ENCODE measurements around the gene FHIT. TPM values are rescaled to one million over a fixed set of nuclear protein-coding genes. Genes with fewer than 3 reads are reported as not detected.

The FHIT gene
- total RNA-seq, 4 donors from 2014 or later = 0.72 to 5.2 (median 2.1) TPM

DNA sequence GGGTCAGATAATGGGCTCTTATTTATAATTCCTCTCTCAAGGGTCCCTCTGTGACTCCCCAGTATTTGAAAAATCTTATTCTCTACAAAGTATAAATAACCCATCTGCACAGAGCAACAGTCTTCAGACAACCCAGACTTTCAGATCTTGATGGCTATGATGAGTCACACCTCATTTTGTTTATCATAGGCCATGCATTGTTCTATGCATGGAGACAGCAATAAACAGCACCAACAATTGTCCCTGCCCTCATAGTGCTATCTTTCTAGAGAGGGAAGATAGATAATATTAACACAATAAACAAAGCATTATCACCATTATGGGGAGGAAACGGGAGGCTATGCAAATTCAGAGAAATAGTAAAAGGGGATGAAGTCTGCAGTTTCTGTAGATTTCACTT, 13.4 kb downstream of the FHIT start:
- no peak overlapping the region for H3K4me3 ChIP-seq
- ATAC-seq (no peak), DNase-seq (no peak)
- intact Hi-C loops (cut with DNase I; ENCODE audit: low total_unique reads) = no loop called here
- TF ChIP-seq POLR2A (IDR thresholded peaks at IDR 0.05) = no peak
- TF ChIP-seq, protein P1, sequence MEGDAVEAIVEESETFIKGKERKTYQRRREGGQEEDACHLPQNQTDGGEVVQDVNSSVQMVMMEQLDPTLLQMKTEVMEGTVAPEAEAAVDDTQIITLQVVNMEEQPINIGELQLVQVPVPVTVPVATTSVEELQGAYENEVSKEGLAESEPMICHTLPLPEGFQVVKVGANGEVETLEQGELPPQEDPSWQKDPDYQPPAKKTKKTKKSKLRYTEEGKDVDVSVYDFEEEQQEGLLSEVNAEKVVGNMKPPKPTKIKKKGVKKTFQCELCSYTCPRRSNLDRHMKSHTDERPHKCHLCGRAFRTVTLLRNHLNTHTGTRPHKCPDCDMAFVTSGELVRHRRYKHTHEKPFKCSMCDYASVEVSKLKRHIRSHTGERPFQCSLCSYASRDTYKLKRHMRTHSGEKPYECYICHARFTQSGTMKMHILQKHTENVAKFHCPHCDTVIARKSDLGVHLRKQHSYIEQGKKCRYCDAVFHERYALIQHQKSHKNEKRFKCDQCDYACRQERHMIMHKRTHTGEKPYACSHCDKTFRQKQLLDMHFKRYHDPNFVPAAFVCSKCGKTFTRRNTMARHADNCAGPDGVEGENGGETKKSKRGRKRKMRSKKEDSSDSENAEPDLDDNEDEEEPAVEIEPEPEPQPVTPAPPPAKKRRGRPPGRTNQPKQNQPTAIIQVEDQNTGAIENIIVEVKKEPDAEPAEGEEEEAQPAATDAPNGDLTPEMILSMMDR (IDR thresholded peaks at IDR 0.05 in 4 of 5, conservative IDR thresholded peaks at IDR 0.05 in 1 of 5) = no peak
- H3K27ac ChIP-seq = no peak overlapping the region
- H3K36me3 ChIP-seq = no peaks in the 10 kb centered on the region
- no peaks in the 10 kb centered on the region for H3K9me3 ChIP-seq
- no peaks in the 10 kb centered on the region for H3K27me3 ChIP-seq
- peaks cover 4 to 10% of the 10 kb centered on the region in 2 donors for H3K4me1 ChIP-seq
- in situ Hi-C loops (cut with MboI; ENCODE audit: low sequenced_read_pairs in 4 of 4) = no loop called here

GRCh38 chr3:61236556-61236955, 14.7 kb downstream of the FHIT start:
- Histone ChIP-seq H3K9me3 (no peaks in the 10 kb centered on the region), H3K36me3 (no peaks in the 10 kb centered on the region), H3K27me3 (no peaks in the 10 kb centered on the region), H3K4me3 (no peak overlapping the region), H3K27ac (no peak overlapping the region), H3K4me1 (peaks cover 4 to 10% of the 10 kb centered on the region in 2 donors)
- no peak for ATAC-seq
- TF ChIP-seq, protein P1 (IDR thresholded peaks at IDR 0.05 in 4 of 5, conservative IDR thresholded peaks at IDR 0.05 in 1 of 5) = no peak
- no peak for TF ChIP-seq POLR2A (IDR thresholded peaks at IDR 0.05)
- intact Hi-C loops (cut with DNase I; ENCODE audit: low total_unique reads) (no loop called here), in situ Hi-C loops (cut with MboI; ENCODE audit: low sequenced_read_pairs in 4 of 4) (no loop called here)
- DNase-seq = no peak

DNA sequence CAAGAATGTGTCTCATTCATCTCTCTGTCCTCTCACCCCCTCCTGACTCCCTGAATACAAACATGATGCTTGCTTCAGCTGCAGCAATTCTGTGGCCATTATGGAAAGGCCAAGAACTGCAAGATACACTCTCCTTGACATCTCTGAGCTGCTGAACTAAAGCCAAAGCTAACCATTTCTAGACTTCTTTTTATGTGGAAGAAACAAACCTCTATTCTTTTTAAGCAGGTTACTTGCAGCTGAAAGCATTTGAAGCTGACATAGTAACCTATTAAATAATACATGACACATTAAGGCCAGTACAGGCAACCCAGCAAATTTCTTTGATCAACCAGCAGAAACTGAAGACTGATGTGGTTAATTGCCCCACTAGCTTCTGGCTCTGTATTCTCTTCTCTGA, 17.5 kb downstream of the FHIT start:
- Histone ChIP-seq H3K4me1 (no peaks in the 10 kb centered on the region), H3K36me3 (no peaks in the 10 kb centered on the region), H3K27me3 (no peaks in the 10 kb centered on the region), H3K9me3 (no peaks in the 10 kb centered on the region), H3K27ac (no peak overlapping the region), H3K4me3 (no peak overlapping the region)
- ATAC-seq (no peak), DNase-seq (no peak)
- intact Hi-C loops (cut with DNase I; ENCODE audit: low total_unique reads) (no loop called here), in situ Hi-C loops (cut with MboI; ENCODE audit: low sequenced_read_pairs in 4 of 4) (no loop called here)
- TF ChIP-seq, protein P1 (IDR thresholded peaks at IDR 0.05 in 4 of 5, conservative IDR thresholded peaks at IDR 0.05 in 1 of 5) = no peak
- TF ChIP-seq POLR2A (IDR thresholded peaks at IDR 0.05) = no peak

- no peak overlapping the region for H3K27ac ChIP-seq
- no peaks in the 10 kb centered on the region for H3K27me3 ChIP-seq
- H3K4me1 ChIP-seq = no peaks in the 10 kb centered on the region
- no peaks in the 10 kb centered on the region for H3K9me3 ChIP-seq
- intact Hi-C loops (cut with DNase I; ENCODE audit: low total_unique reads) (no loop called here), in situ Hi-C loops (cut with MboI; ENCODE audit: low sequenced_read_pairs in 4 of 4) (no loop called here)
- no peaks in the 10 kb centered on the region for H3K36me3 ChIP-seq
- ATAC-seq = no peak
- TF ChIP-seq, protein P1 (IDR thresholded peaks at IDR 0.05 in 4 of 5, conservative IDR thresholded peaks at IDR 0.05 in 1 of 5) = no peak
- TF ChIP-seq POLR2A (IDR thresholded peaks at IDR 0.05) = no peak
- H3K4me3 ChIP-seq = no peak overlapping the region
- no peak for DNase-seq
Observed at GRCh38 chr3:61231693-61232092, 19.6 kb downstream of the FHIT start.

GRCh38 chr3:61227799-61228198, 23.5 kb downstream of the FHIT start:
- Histone ChIP-seq H3K4me1 (no peaks in the 10 kb centered on the region), H3K36me3 (no peaks in the 10 kb centered on the region), H3K9me3 (no peaks in the 10 kb centered on the region), H3K27ac (no peak overlapping the region), H3K4me3 (no peak overlapping the region), H3K27me3 (no peaks in the 10 kb centered on the region)
- intact Hi-C loops (cut with DNase I; ENCODE audit: low total_unique reads) = loop anchor here (10.0 kb wide), 1 partner anchor 57 kb away; no protein-coding TSS in a partner anchor
- in situ Hi-C loops (cut with MboI; ENCODE audit: low sequenced_read_pairs in 4 of 4) = no loop called here
- TF ChIP-seq, protein P1 (IDR thresholded peaks at IDR 0.05 in 4 of 5, conservative IDR thresholded peaks at IDR 0.05 in 1 of 5) = no peak
- TF ChIP-seq POLR2A (IDR thresholded peaks at IDR 0.05) = no peak
- ATAC-seq = no peak
- DNase-seq = no peak
